Mesendoderm (in vitro differentiated cells): ENCODE results near the gene CRB2.

Source experiments
- DNase-seq: peaks from one replicate; pipeline ENCODE4 v3.0.0; 2013
- H2AK5ac ChIP-seq: 2 replicates; pipeline ENCODE4 v1.6.1; 2013; ENCODE audit warnings: low read length, inconsistent platforms
- H2BK120ac ChIP-seq: 2 replicates; pipeline ENCODE4 v1.6.1; 2013; ENCODE audit warnings: low read depth, mild to moderate bottlenecking, low read length, moderate library complexity, mixed read lengths
- H2BK15ac ChIP-seq: replicated peaks from 2 replicates; pipeline ENCODE4 v1.6.1; 2013; ENCODE audit warnings: low read depth, mild to moderate bottlenecking, moderate library complexity
- H2BK5ac ChIP-seq: 2 replicates; pipeline ENCODE4 v1.6.1; 2013; ENCODE audit warnings: low read length, inconsistent platforms
- H3K18ac ChIP-seq: 2 replicates; pipeline ENCODE4 v1.6.1; 2013; ENCODE audit warnings: mild to moderate bottlenecking, low read length, mixed read lengths
- H3K23ac ChIP-seq: one replicate; pipeline ENCODE4 v1.6.1; 2013; ENCODE audit warnings: low read length
- H3K27ac ChIP-seq: 2 replicates; pipeline ENCODE4 v1.5.1; 2013; ENCODE audit warnings: low read depth, mild to moderate bottlenecking, inconsistent platforms, low read length, moderate library complexity
- H3K27me3 ChIP-seq: 2 replicates; pipeline ENCODE4 v1.6.1; 2013; ENCODE audit warnings: low read length, control low read depth, mild to moderate bottlenecking, inconsistent platforms; ENCODE audit not compliant: insufficient read depth, poor library complexity
- H3K36me3 ChIP-seq: 2 replicates; pipeline ENCODE4 v1.6.1; 2013; ENCODE audit warnings: low read length, inconsistent platforms; ENCODE audit not compliant: control insufficient read depth, insufficient read depth
- H3K4ac ChIP-seq: one replicate; pipeline ENCODE4 v1.6.1; 2013; ENCODE audit warnings: low read depth, mild to moderate bottlenecking, low read length, moderate library complexity
- H3K4me1 ChIP-seq: 2 replicates; pipeline ENCODE4 v1.6.1; 2013; ENCODE audit warnings: low read depth, low read length, inconsistent platforms; ENCODE audit not compliant: control insufficient read depth
- H3K4me2 ChIP-seq: 2 replicates; pipeline ENCODE4 v1.6.1; 2013; ENCODE audit warnings: low read length
- H3K4me3 ChIP-seq: 2 replicates; pipeline ENCODE4 v1.5.1; 2013; ENCODE audit warnings: mild to moderate bottlenecking, low read length
- H3K56ac ChIP-seq: one replicate; pipeline ENCODE4 v1.6.1; 2013; ENCODE audit warnings: low read length
- H3K79me1 ChIP-seq: 2 replicates; pipeline ENCODE4 v1.6.1; 2013; ENCODE audit warnings: low read length, inconsistent platforms
- H3K79me2 ChIP-seq: 2 replicates; pipeline ENCODE4 v1.6.1; 2013; ENCODE audit warnings: mild to moderate bottlenecking, low read length; ENCODE audit not compliant: control insufficient read depth, insufficient read depth
- H3K9ac ChIP-seq: 2 replicates; pipeline ENCODE4 v1.6.1; 2013; ENCODE audit warnings: low read length, inconsistent platforms
- H4K5ac ChIP-seq: one replicate; pipeline ENCODE4 v1.6.1; 2013; ENCODE audit warnings: low read length
- H4K8ac ChIP-seq: one replicate; pipeline ENCODE4 v1.6.1; 2013; ENCODE audit warnings: low read depth, mild to moderate bottlenecking, control low read depth, low read length, moderate library complexity
- WGBS: extraction: QIAGEN DNeasy Blood & Tissue Kit; methylation state at CpG from one replicate; pipeline ENCODE4 v1.1.7; 2013; ENCODE audit warnings: low lambda C conversion rate, missing lambda C conversion rate; ENCODE audit not compliant: insufficient coverage; ENCODE audit errors: extremely low coverage; 5-methylcytosine and 5-hydroxymethylcytosine counted together

CRB2 gene

DNA sequence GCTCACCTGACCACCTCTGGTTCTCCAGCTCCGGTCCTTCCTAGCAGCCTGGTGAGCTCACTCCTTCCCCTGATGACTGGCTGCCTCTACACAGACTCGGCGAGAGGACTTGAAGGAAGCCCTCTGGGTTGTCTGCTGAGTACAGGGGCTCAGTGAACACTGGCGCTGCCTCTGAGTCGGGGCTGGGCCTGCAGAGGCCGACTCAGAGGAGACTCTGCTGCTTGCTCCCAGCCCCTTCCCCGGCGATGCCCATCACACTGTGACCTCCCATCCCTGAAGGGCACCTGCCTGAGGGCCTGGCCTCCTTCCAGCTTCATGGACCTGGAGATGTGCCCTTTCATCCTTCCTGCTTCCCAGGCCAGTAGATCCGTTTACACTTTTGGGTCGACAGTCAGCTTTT lies 22.0 kb downstream of the CRB2 start:
- Histone ChIP-seq H3K79me1 (no peaks in the 10 kb centered on the region), H2AK5ac (no peak overlapping the region), H3K23ac (no peak overlapping the region), H3K79me2 (no peaks in the 10 kb centered on the region), H3K4me1 (peaks cover 2% of the 10 kb centered on the region), H4K5ac (no peak overlapping the region), H3K36me3 (no peaks in the 10 kb centered on the region), H3K56ac (no peak overlapping the region), H3K27me3 (no peaks in the 10 kb centered on the region), H3K4me3 (no peak overlapping the region), H3K4me2 (no peak overlapping the region), H3K18ac (no peak overlapping the region), H4K8ac (no peak overlapping the region), H2BK15ac (no peak overlapping the region), H3K9ac (no peak overlapping the region), H3K4ac (no peak overlapping the region), H3K27ac (no peak overlapping the region), H2BK120ac (no peak overlapping the region), H2BK5ac (no peak overlapping the region)
- WGBS: no CpG with 5 or more reads among the region's 10 CpGs
- no peak for DNase-seq

DNA sequence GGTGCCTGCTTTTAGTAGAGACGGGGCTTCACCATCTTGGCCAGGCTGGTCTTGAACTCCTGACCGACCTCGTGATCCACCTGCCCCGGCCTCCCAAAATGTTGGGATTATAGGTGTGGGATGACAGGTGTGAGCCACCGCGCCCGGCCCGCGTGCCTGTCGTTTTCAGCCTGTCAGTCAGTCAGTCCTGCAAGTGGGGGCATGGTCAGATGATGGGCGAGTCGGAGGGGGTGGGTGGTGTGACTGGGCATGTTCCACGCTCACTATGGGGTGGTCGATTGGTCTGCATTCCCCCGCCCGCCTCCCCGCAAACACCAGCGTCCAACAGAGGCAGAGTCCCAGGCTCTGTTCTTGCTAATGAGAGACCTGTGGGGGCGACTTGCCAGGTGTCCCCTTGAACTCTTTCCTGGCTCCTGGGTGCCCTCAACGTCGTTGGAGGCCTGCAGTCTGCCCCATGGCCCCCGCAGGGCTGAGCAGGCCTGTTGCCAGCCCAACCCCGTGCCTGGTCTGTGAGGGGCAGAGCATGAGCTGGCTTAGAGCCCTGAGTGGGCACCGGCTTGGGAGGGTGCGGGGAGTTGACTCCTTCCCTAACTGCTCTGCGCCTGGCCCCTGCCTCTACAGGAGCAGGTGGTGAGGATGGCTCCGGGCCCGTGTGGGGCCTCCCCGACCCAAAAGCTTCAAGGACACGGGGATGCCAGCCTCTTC lies 23.1 kb downstream of the CRB2 start:
- H2BK120ac ChIP-seq: no peak overlapping the region
- H3K79me2 ChIP-seq: no peaks in the 10 kb centered on the region
- no peaks in the 10 kb centered on the region for H3K36me3 ChIP-seq
- H2BK5ac ChIP-seq: no peak overlapping the region
- no peak overlapping the region for H3K56ac ChIP-seq
- no peak overlapping the region for H3K4ac ChIP-seq
- H3K27me3 ChIP-seq: no peaks in the 10 kb centered on the region
- H3K4me2 ChIP-seq: no peak overlapping the region
- H3K27ac ChIP-seq: no peak overlapping the region
- H2BK15ac ChIP-seq: no peak overlapping the region
- H3K4me1 ChIP-seq: peaks cover 2% of the 10 kb centered on the region
- H4K8ac ChIP-seq: no peak overlapping the region
- H4K5ac ChIP-seq: no peak overlapping the region
- H3K23ac ChIP-seq: no peak overlapping the region
- no peak for DNase-seq
- no peaks in the 10 kb centered on the region for H3K79me1 ChIP-seq
- no peak overlapping the region for H2AK5ac ChIP-seq
- H3K9ac ChIP-seq: no peak overlapping the region
- no CpG with 5 or more reads among the region's 30 CpGs for WGBS
- no peak overlapping the region for H3K4me3 ChIP-seq
- no peak overlapping the region for H3K18ac ChIP-seq

GRCh38 chr9:123380852-123381705 lies 25.1 kb downstream of the CRB2 start:
- H3K4me1 ChIP-seq: no peaks in the 10 kb centered on the region
- H4K5ac ChIP-seq: no peak overlapping the region
- H3K79me1 ChIP-seq: no peaks in the 10 kb centered on the region
- no peaks in the 10 kb centered on the region for H3K27me3 ChIP-seq
- H2BK120ac ChIP-seq: no peak overlapping the region
- H3K79me2 ChIP-seq: no peaks in the 10 kb centered on the region
- no peak overlapping the region for H3K4me2 ChIP-seq
- H3K4me3 ChIP-seq: no peak overlapping the region
- H3K56ac ChIP-seq: no peak overlapping the region
- H3K27ac ChIP-seq: no peak overlapping the region
- no peak overlapping the region for H3K4ac ChIP-seq
- H3K9ac ChIP-seq: no peak overlapping the region
- WGBS: no CpG with 5 or more reads among the region's 28 CpGs
- H4K8ac ChIP-seq: no peak overlapping the region
- H2BK15ac ChIP-seq: no peak overlapping the region
- H3K23ac ChIP-seq: no peak overlapping the region
- no peak overlapping the region for H2BK5ac ChIP-seq
- H3K18ac ChIP-seq: no peak overlapping the region
- DNase-seq: no peak
- H3K36me3 ChIP-seq: no peaks in the 10 kb centered on the region
- no peak overlapping the region for H2AK5ac ChIP-seq

- H4K5ac ChIP-seq: no peak overlapping the region
- WGBS: no CpG with 5 or more reads among the region's 27 CpGs
- H2BK120ac ChIP-seq: no peak overlapping the region
- H3K36me3 ChIP-seq: no peaks in the 10 kb centered on the region
- H4K8ac ChIP-seq: no peak overlapping the region
- H3K27me3 ChIP-seq: no peaks in the 10 kb centered on the region
- H3K79me1 ChIP-seq: no peaks in the 10 kb centered on the region
- no peaks in the 10 kb centered on the region for H3K4me1 ChIP-seq
- H3K18ac ChIP-seq: no peak overlapping the region
- H3K23ac ChIP-seq: no peak overlapping the region
- no peak overlapping the region for H3K4ac ChIP-seq
- H3K4me2 ChIP-seq: no peak overlapping the region
- no peak overlapping the region for H2BK15ac ChIP-seq
- H2BK5ac ChIP-seq: no peak overlapping the region
- no peak overlapping the region for H3K4me3 ChIP-seq
- no peak overlapping the region for H3K9ac ChIP-seq
- DNase-seq: no peak
- no peak overlapping the region for H3K56ac ChIP-seq
- H3K79me2 ChIP-seq: no peaks in the 10 kb centered on the region
- H3K27ac ChIP-seq: no peak overlapping the region
- no peak overlapping the region for H2AK5ac ChIP-seq
Measured at GRCh38 chr9:123382653-123383511, 26.9 kb downstream of the CRB2 start.

DNA sequence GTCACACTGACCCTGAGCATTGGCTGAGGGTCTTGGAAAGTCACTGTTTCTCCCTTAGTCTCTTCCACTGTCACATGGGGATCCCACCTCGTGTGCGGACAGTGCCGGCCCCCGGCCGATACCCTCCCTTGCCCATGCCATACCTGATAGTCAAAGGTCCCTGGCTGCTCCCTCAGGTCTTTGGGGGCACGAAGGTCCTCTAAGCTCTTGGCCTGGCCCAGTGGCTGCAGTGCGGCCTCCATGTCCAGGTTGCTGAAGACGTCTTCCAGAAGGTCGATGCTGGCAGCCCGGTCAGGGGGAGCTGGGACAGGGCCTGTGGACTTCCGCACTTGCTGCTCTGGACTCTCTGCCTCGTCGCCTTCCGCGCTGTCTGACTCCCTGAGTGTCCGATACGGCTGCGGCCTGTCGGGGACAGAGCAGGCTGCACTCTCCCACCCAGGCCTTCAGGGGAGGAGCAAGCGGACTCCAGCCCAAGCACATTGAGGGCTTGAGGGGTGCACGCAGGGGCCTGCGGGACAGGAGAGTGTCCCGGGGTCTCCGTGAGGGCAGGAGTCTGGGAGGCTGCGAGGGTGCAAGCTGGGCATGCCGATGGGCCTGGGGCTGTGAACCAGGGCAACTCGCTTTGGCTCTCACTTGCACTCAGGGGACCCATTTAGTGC lies 27.6 kb downstream of the CRB2 start:
- H3K4me1 ChIP-seq: no peaks in the 10 kb centered on the region
- no peak overlapping the region for H2BK5ac ChIP-seq
- H3K9ac ChIP-seq: no peak overlapping the region
- H3K27ac ChIP-seq: no peak overlapping the region
- no peak overlapping the region for H2BK120ac ChIP-seq
- H3K4ac ChIP-seq: no peak overlapping the region
- H3K56ac ChIP-seq: no peak overlapping the region
- no peaks in the 10 kb centered on the region for H3K36me3 ChIP-seq
- H3K79me1 ChIP-seq: no peaks in the 10 kb centered on the region
- no peak overlapping the region for H4K8ac ChIP-seq
- H3K18ac ChIP-seq: no peak overlapping the region
- no peak overlapping the region for H2AK5ac ChIP-seq
- H4K5ac ChIP-seq: no peak overlapping the region
- H3K4me3 ChIP-seq: no peak overlapping the region
- no peak overlapping the region for H2BK15ac ChIP-seq
- no peaks in the 10 kb centered on the region for H3K27me3 ChIP-seq
- DNase-seq: no peak
- no peak overlapping the region for H3K4me2 ChIP-seq
- no peak overlapping the region for H3K23ac ChIP-seq
- no CpG with 5 or more reads among the region's 27 CpGs for WGBS
- H3K79me2 ChIP-seq: no peaks in the 10 kb centered on the region
